Progenitor cell of endocrine pancreas (in vitro differentiated cells): ENCODE data around the gene SMC5. TPM values are rescaled to one million over a fixed set of nuclear protein-coding genes. Genes with fewer than 3 reads are reported as not detected.

ENCODE experiments used
- DNase-seq: peaks from one replicate; pipeline ENCODE4 v3.0.0; 2021; ENCODE audit warnings: low spot score; ENCODE audit not compliant: unreplicated experiment
- H3K27ac Mint-ChIP-seq: 2 replicates; pipeline ENCODE4 v1.8.0; 2021; ENCODE audit warnings: mild to moderate bottlenecking, moderate library complexity, mixed read lengths
- H3K27me3 Mint-ChIP-seq: 2 replicates; pipeline ENCODE4 v1.8.0; 2021; ENCODE audit warnings: mixed read lengths
- H3K36me3 Mint-ChIP-seq: 2 replicates; pipeline ENCODE4 v1.8.0; 2022; ENCODE audit warnings: mixed read lengths; ENCODE audit not compliant: insufficient read depth
- H3K4me1 Mint-ChIP-seq: 2 replicates; pipeline ENCODE4 v1.8.0; 2021; ENCODE audit warnings: low read depth, mixed read lengths
- H3K4me3 Mint-ChIP-seq: 2 replicates; pipeline ENCODE4 v1.8.0; 2021; ENCODE audit warnings: low read depth, mild to moderate bottlenecking, moderate library complexity, mixed read lengths
- H3K9me3 Mint-ChIP-seq: 2 replicates; pipeline ENCODE4 v1.8.0; 2021; ENCODE audit warnings: low read depth, mixed read lengths
- total RNA-seq: library from RNA; stranded (reverse); gene quantifications from 2 replicates; pipeline ENCODE4 v1.2.1, GENCODE V29; 2021
- TF ChIP-seq, protein P1 (sequence below): fragments of 200-600 bp; sonication (generic); IDR thresholded peaks from one replicate; pipeline ENCODE4 v1.5.0; 2021; ENCODE audit warnings: antibody characterized with exemption, mild to moderate bottlenecking; ENCODE audit not compliant: unreplicated experiment

Gene SMC5
- total RNA-seq, 1 donor from 2014 or later = 42.8 TPM

DNA sequence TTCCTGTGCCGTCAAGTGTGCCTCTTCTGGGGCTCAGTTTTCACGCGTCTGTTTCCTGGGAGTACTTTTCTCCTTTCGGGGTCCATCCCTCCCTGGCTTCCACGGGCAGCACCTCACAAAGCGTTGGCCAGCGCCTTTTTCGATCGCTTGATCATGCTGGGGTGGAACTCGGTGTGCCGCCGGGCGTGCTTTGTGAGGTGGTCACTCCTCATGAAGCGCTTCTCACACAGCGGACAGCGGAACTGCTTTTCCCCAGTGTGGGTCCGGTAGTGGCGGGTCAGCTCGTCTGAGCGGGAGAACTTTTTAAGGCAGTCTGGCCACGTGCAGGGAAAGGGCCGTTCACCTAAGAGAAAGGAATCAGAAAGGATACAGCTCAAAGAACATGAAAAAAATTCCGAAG, 128.9 kb downstream of the SMC5 start:
- H3K27ac Mint-ChIP-seq = no peak overlapping the region
- H3K4me3 Mint-ChIP-seq = no peak overlapping the region
- H3K9me3 Mint-ChIP-seq = no peaks in the 10 kb centered on the region
- H3K4me1 Mint-ChIP-seq = no peaks in the 10 kb centered on the region
- DNase-seq = no peak
- TF ChIP-seq, protein P1, sequence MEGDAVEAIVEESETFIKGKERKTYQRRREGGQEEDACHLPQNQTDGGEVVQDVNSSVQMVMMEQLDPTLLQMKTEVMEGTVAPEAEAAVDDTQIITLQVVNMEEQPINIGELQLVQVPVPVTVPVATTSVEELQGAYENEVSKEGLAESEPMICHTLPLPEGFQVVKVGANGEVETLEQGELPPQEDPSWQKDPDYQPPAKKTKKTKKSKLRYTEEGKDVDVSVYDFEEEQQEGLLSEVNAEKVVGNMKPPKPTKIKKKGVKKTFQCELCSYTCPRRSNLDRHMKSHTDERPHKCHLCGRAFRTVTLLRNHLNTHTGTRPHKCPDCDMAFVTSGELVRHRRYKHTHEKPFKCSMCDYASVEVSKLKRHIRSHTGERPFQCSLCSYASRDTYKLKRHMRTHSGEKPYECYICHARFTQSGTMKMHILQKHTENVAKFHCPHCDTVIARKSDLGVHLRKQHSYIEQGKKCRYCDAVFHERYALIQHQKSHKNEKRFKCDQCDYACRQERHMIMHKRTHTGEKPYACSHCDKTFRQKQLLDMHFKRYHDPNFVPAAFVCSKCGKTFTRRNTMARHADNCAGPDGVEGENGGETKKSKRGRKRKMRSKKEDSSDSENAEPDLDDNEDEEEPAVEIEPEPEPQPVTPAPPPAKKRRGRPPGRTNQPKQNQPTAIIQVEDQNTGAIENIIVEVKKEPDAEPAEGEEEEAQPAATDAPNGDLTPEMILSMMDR = no peak
- no peaks in the 10 kb centered on the region for H3K36me3 Mint-ChIP-seq
- peaks cover 17% of the 10 kb centered on the region for H3K27me3 Mint-ChIP-seq

DNA sequence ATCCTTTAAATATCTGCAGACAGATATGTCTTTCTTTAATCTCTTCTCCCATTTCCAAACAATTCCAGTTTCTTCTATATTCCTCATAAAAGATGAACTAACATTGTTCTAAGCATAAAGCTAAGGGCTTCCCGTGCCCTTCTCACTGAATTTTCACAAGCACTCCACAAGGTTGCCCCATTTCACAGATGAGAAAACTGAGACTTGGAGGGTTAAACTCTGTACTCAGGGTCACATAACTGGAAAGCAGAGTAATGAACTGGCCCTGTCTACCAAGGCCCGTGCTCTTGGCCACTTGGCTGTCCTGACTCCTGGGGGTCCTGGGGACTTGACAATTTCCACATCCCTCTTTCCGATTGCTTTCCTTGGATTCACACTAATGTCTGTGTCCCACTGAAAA, 130.4 kb downstream of the SMC5 start:
- DNase-seq = no peak

DNA sequence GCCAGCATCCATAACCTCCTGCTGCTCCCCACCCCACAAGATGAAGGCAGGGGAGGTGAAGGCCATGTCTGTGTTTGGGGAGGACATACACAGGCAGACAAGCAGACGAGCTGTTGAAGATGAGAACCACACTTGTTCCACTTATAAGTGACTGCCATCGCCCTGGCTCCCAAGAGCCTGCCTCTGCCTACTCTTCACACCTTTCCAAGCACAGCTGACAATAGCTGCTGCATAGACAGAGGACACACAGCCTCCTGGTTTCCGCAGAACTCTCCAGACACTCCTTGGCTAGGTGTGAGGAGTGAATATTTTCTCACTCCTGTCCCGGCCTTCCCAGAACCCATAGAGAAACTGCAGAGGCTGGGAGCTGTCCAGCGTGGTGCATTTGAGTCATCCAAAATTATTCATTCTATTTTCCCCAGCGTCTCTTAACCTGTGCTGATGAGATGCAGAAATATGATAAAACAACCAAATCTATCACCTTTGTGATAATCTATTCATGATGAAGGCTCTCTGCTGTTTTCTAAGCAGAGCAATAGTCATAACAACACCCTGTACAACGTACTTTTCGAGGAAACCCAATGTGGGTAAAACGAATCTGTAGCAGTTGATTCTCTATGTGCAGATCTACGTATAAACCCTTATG, 131.0 kb downstream of the SMC5 start:
- Mint-ChIP-seq H3K9me3 (no peaks in the 10 kb centered on the region), H3K27me3 (peaks cover 9% of the 10 kb centered on the region), H3K4me3 (no peak overlapping the region), H3K36me3 (no peaks in the 10 kb centered on the region), H3K4me1 (no peaks in the 10 kb centered on the region), H3K27ac (no peak overlapping the region)
- no peak for DNase-seq
- TF ChIP-seq, protein P1 = no peak

More for the DNA sequence above, 130.4 kb downstream of the SMC5 start:
- TF ChIP-seq, protein P1 = no peak
- Mint-ChIP-seq H3K27me3 (peaks cover 11% of the 10 kb centered on the region), H3K4me1 (no peaks in the 10 kb centered on the region), H3K9me3 (no peaks in the 10 kb centered on the region), H3K27ac (no peak overlapping the region), H3K4me3 (no peak overlapping the region), H3K36me3 (no peaks in the 10 kb centered on the region)

DNA sequence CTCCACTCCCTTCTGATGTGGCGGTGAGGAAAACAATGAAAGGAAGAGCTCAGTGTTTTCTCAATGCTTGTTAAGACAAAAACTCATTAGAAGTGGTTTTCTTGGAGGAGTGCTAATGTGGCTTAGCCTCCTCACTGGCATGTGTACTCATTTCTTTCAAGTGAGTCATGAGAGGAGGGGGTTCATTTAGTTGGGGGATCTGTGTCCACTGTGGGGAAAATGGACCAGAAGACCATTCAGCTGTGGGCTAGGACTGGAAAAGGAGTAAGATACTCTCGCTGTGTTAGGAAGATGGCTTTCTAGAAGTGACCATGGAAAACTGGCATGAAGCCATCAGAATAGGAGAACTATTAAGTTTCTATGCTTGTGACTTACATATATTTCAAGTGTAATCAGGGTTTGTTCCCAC, 132.2 kb downstream of the SMC5 start:
- Mint-ChIP-seq H3K4me3 (no peak overlapping the region), H3K4me1 (no peaks in the 10 kb centered on the region), H3K27ac (no peak overlapping the region), H3K27me3 (peaks cover 9% of the 10 kb centered on the region), H3K36me3 (no peaks in the 10 kb centered on the region), H3K9me3 (no peaks in the 10 kb centered on the region)
- TF ChIP-seq, protein P1 = no peak
- DNase-seq = no peak

DNA sequence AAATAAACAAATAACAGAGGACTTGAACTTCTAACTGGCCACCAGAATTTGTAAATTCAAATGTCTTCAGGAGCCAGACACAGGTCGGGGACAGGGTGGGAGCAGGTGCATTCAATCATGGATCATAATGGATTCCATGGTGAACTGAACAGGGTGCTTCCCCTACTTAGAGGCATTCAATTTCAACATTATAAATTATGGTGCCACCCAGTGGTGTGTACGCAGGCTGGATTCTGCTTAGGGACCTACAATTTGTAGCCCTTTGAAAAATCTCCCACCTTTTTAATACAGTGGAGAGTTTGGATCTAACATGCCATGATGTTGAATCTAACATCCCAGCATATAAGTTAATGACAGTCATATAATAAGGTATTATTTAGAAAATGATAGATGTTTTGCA, 133.4 kb downstream of the SMC5 start:
- TF ChIP-seq, protein P1 = peak; percentile 12
- H3K9me3 Mint-ChIP-seq = no peaks in the 10 kb centered on the region
- H3K27ac Mint-ChIP-seq = no peak overlapping the region
- no peak for DNase-seq
- no peaks in the 10 kb centered on the region for H3K36me3 Mint-ChIP-seq
- peaks cover 9% of the 10 kb centered on the region for H3K27me3 Mint-ChIP-seq
- H3K4me3 Mint-ChIP-seq = no peak overlapping the region
- no peaks in the 10 kb centered on the region for H3K4me1 Mint-ChIP-seq
